Astrocyte (in vitro differentiated cells and primary cell): ENCODE measurements around the gene CHCHD6. TPM values are rescaled to one million over a fixed set of nuclear protein-coding genes. Genes with fewer than 3 reads are reported as not detected.
A peak's percentile ranks its signal among the peaks of the same experiment; 100 is the strongest.

Experiments
- DNase-seq: peaks from one replicate; pipeline ENCODE4 v3.0.0-alpha.2; 2010; ENCODE audit warnings: low read depth
- FAIRE-seq: peaks from 2 replicates; lab custom pipeline; 2011; peaks lifted over from hg19 to GRCh38; lab: Jason Lieb, UNC
- H2AFZ ChIP-seq: 2 replicates; pipeline ENCODE4 v1.6.0; 2012; ENCODE audit warnings: low read depth, low read length, inconsistent platforms
- H3K27ac ChIP-seq: 2 replicates; pipeline ENCODE4 v1.5.1; 2011; ENCODE audit warnings: low read depth, low read length, inconsistent platforms
- H3K27me3 ChIP-seq: 2 replicates; pipeline ENCODE4 v1.6.0; 2011; ENCODE audit warnings: low read length, inconsistent platforms; ENCODE audit not compliant: insufficient read depth
- H3K36me3 ChIP-seq: 2 replicates; pipeline ENCODE4 v1.5.1; 2011; ENCODE audit warnings: low read length, inconsistent platforms; ENCODE audit not compliant: insufficient read depth
- H3K4me1 ChIP-seq: 2 replicates; pipeline ENCODE4 v1.5.1; 2011; ENCODE audit warnings: low read length, inconsistent platforms; ENCODE audit not compliant: insufficient read depth
- H3K4me2 ChIP-seq: 2 replicates; pipeline ENCODE4 v1.6.0; 2012; ENCODE audit warnings: low read length, inconsistent platforms
- H3K4me3 ChIP-seq: 2 replicates; pipeline ENCODE4 v1.5.1; 2011; ENCODE audit warnings: low read depth, mild to moderate bottlenecking, low read length, inconsistent platforms; ENCODE audit not compliant: insufficient read depth
- H3K79me2 ChIP-seq: 2 replicates; pipeline ENCODE4 v1.6.0; 2012; ENCODE audit warnings: mild to moderate bottlenecking, low read length, inconsistent platforms; ENCODE audit not compliant: insufficient read depth
- H3K9ac ChIP-seq: 2 replicates; pipeline ENCODE4 v1.6.0; 2012; ENCODE audit warnings: mild to moderate bottlenecking, low read length, inconsistent platforms
- H3K9me3 ChIP-seq: 2 replicates; pipeline ENCODE4 v1.5.1; 2012; ENCODE audit warnings: low read depth, mild to moderate bottlenecking, low read length, inconsistent platforms; ENCODE audit not compliant: insufficient read depth
- H4K20me1 ChIP-seq: 2 replicates; pipeline ENCODE4 v1.6.0; 2012; ENCODE audit warnings: low read length, inconsistent platforms; ENCODE audit not compliant: insufficient read depth
- H3K27ac Mint-ChIP-seq: one replicate; pipeline ENCODE4 v1.8.0; 2021; ENCODE audit warnings: mild to moderate bottlenecking, mixed read lengths; ENCODE audit not compliant: unreplicated experiment
- H3K27me3 Mint-ChIP-seq: one replicate; pipeline ENCODE4 v1.8.0; 2021; ENCODE audit warnings: low read depth, mixed read lengths; ENCODE audit not compliant: unreplicated experiment
- H3K36me3 Mint-ChIP-seq: one replicate; pipeline ENCODE4 v1.8.0; 2021; ENCODE audit warnings: low read depth, mixed read lengths; ENCODE audit not compliant: unreplicated experiment
- H3K4me1 Mint-ChIP-seq: one replicate; pipeline ENCODE4 v1.8.0; 2021; ENCODE audit warnings: low read depth, mixed read lengths; ENCODE audit not compliant: unreplicated experiment
- H3K4me3 Mint-ChIP-seq: one replicate; pipeline ENCODE4 v1.8.0; 2021; ENCODE audit warnings: mild to moderate bottlenecking, moderate library complexity, mixed read lengths; ENCODE audit not compliant: unreplicated experiment
- H3K9me3 Mint-ChIP-seq: one replicate; pipeline ENCODE4 v1.8.0; 2021; ENCODE audit warnings: mild to moderate bottlenecking, mixed read lengths; ENCODE audit not compliant: unreplicated experiment
- CTCF ChIP-seq: IDR thresholded peaks from 2 replicates; pipeline ENCODE4 v1.5.1; 2011; ENCODE audit warnings: low read depth, mild to moderate bottlenecking, inconsistent platforms, low read length, moderate library complexity; ENCODE audit not compliant: insufficient read depth
- EZH2 ChIP-seq: IDR thresholded peaks from 2 replicates; pipeline ENCODE4 v1.6.1; 2012; ENCODE audit warnings: mild to moderate bottlenecking, low read length, inconsistent platforms; ENCODE audit not compliant: insufficient read depth
- total RNA-seq: library from RNA; stranded (reverse); gene quantifications from 2 replicates; pipeline ENCODE4 v1.2.1, GENCODE V29; 2021

CHCHD6 gene
- total RNA-seq, 1 donor from 2014 or later, result 21.1 TPM

- Histone ChIP-seq H3K4me1 (peaks cover 10% of the 10 kb centered on the region), H4K20me1 (no peaks in the 10 kb centered on the region), H3K9ac (no peak overlapping the region), H3K36me3 (no peaks in the 10 kb centered on the region), H3K4me3 (no peak overlapping the region), H3K27ac (no peak overlapping the region), H3K4me2 (no peak overlapping the region), H2AFZ (no peak overlapping the region), H3K27me3 (no peaks in the 10 kb centered on the region), H3K9me3 (no peaks in the 10 kb centered on the region), H3K79me2 (no peaks in the 10 kb centered on the region)
- DNase-seq (no peak), FAIRE-seq (no peak)
- Mint-ChIP-seq H3K36me3 (peaks cover 12% of the 10 kb centered on the region), H3K4me3 (no peak overlapping the region), H3K27ac (no peak overlapping the region), H3K4me1 (peaks cover 4% of the 10 kb centered on the region), H3K9me3 (no peaks in the 10 kb centered on the region), H3K27me3 (peaks cover 13% of the 10 kb centered on the region)
- TF ChIP-seq EZH2 (no peak), CTCF (no peak)
Observed at GRCh38 chr3:126959136-126959920, 255.3 kb downstream of the CHCHD6 start.

GRCh38 chr3:126959921-126960603 is 256.0 kb downstream of the CHCHD6 start:
- H2AFZ ChIP-seq, result peak overlapping the region; percentile 92
- no peaks in the 10 kb centered on the region for H3K9me3 Mint-ChIP-seq
- TF ChIP-seq EZH2 (no peak), CTCF (peak; percentile 49)
- H3K27me3 ChIP-seq, result no peaks in the 10 kb centered on the region
- H3K36me3 Mint-ChIP-seq, result peaks cover 12% of the 10 kb centered on the region
- H3K27ac ChIP-seq, result no peak overlapping the region
- no peak overlapping the region for H3K4me3 ChIP-seq
- H4K20me1 ChIP-seq, result no peaks in the 10 kb centered on the region
- no peak overlapping the region for H3K27ac Mint-ChIP-seq
- H3K79me2 ChIP-seq, result no peaks in the 10 kb centered on the region
- FAIRE-seq, result no peak
- no peaks in the 10 kb centered on the region for H3K9me3 ChIP-seq
- peak overlapping the region; percentile 41 for H3K9ac ChIP-seq
- peaks cover 10% of the 10 kb centered on the region for H3K4me1 ChIP-seq
- peak; percentile 54 for DNase-seq
- peaks cover 4% of the 10 kb centered on the region for H3K4me1 Mint-ChIP-seq
- H3K4me3 Mint-ChIP-seq, result no peak overlapping the region
- peak overlapping the region; percentile 52 for H3K4me2 ChIP-seq
- no peaks in the 10 kb centered on the region for H3K36me3 ChIP-seq
- peaks cover 18% of the 10 kb centered on the region for H3K27me3 Mint-ChIP-seq
